Vagina (tissue), 2 donors: Measurements from ENCODE around the gene AHCYL1.

ENCODE experiments used
- CTCF ChIP-seq, 3 experiments: fragments of 450-650 bp in 2 of 3; fragments of 200-600 bp in 1 of 3; sonication (generic) in 1 of 3; IDR thresholded peaks; one replicate each; pipeline ENCODE4 v1.5.1; 2017 to 2019; ENCODE audit warnings: antibody characterized with exemption in 3 of 3, mild to moderate bottlenecking in 2 of 3, moderate library complexity in 2 of 3
- POLR2A ChIP-seq, 2 donors: fragments of 450-650 bp; IDR thresholded peaks; one replicate each; pipeline ENCODE4 v1.6.1; 2017; ENCODE audit warnings: antibody characterized with exemption in 2 of 2, mild to moderate bottlenecking in 2 of 2, moderate library complexity in 2 of 2

GRCh38 chr1:109960745-109961094, 23.8 kb upstream of the AHCYL1 start:
- TF ChIP-seq CTCF (IDR thresholded peaks at IDR 0.05) (no peak), POLR2A (IDR thresholded peaks at IDR 0.05) (no peak)
